GM18870 (cell line): ENCODE results near the gene GJB5.
"Not testable (repeated sequence)": the region's sequence is repeated elsewhere in the genome, so short reads cannot be mapped to it uniquely, and the experiment has no call there.

Experiments
- ATAC-seq: cut with Tn5 transposase; IDR thresholded peaks from one replicate; pipeline ENCODE4 v1.9.1; 2021; ENCODE audit warnings: moderate library complexity; ENCODE audit not compliant: unreplicated experiment

Gene GJB5

DNA sequence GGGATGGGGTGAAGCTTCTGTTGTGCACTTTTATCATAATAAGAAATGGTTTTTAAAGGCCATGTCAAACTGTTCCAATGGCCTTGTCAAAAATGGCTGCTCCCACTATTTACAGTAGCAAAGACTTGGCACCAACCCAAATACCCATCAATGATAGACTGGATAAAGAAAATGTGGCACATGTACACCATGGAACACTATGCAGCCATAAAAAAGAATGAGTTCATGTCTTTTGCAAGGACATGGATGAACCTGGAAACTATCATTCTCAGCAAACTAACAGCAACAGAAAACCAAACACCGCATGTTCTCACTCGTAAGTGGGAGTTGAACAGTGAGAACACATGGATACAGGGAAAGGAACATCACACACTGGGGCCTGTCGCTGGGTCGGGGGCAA lies 18.3 kb downstream of the GJB5 start:
- not testable (repeated sequence) for ATAC-seq

DNA sequence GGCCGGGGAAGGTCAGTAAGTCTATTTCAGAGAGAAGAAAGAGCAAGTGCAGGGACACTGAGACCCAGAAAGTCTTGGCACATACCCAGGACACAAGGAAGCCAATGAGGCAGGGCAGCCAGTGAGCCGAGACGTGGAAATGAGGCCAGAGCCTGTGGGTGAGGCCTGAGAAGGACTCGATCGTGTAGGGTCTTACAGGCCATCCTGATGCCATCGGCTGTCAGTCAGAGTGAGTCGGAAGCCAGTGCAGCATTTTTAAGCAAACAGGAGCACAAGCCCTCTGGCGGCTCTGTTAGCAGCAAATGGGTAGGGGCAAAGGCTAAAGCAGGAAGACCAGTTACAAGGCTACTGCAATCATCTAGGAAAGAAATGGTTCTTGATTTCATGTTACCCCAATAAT lies 20.1 kb downstream of the GJB5 start:
- no peak for ATAC-seq

GRCh38 chr1:34776911-34777310 lies 22.1 kb downstream of the GJB5 start:
- ATAC-seq = no peak

DNA sequence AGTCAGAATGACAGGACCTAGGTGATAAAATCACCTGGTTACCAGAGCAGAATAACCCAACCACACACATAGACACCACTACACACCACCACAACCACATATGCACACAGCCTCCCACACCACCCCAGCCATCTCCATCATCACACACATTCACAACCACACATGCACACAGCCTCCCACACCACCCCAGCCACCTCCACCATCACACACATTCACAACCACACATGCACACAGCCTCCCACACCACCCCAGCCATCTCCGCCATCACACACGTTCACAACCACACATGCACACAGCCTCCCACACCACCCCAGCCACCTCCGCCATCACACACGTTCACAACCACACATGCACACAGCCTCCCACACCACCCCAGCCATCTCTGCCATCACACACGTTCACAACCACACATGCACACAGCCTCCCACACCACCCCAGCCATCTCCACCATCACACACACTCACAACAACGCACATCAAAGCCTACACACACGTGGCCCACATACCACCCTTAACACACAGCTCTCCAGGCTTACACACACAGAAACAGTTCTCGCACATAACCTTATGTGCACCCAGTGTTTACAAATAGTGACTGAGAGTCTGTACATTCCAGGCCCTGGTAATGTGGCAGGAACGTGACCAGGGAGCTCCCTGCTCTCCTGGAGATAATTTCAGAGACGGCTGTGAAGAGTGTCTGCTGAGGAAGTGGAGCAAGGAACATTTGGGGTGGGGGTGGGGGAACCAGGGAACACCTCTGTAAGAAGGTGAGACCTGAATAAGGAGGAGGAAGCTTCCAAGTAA lies 22.9 kb downstream of the GJB5 start:
- no peak for ATAC-seq

GRCh38 chr1:34778381-34778780 lies 23.5 kb downstream of the GJB5 start:
- ATAC-seq = no peak

DNA sequence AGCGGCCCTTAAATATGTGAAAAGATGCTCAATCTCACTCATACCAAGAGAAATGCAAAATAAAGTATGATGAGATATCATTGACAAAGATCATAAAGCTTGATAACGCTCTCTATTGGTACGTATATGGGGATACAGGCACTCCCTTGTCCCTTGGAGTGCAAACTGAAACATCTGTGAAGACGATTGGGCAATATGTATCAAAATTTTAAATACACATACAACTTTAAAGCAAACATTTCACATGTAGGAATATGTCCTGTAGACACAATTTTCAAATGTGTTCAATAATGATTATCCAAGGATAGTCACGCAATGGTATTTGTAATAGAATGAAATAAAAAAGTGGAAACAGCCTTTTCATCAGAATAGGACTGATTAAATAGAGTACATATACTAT lies 24.2 kb downstream of the GJB5 start:
- ATAC-seq = no peak

GRCh38 chr1:34779526-34779925 lies 24.7 kb downstream of the GJB5 start:
- ATAC-seq = no peak

GRCh38 chr1:34779962-34780361 lies 25.1 kb downstream of the GJB5 start:
- ATAC-seq = no peak

- ATAC-seq = no peak
These were observed 25.7 kb downstream of the GJB5 start for GRCh38 chr1:34780528-34780927.

- no peak for ATAC-seq
These were observed 26.4 kb downstream of the GJB5 start, which contains the start of gene GJB3 for GRCh38 chr1:34781071-34781843. TSS of gene GJB3 (plus strand) at chr1:34781214. CDS start at chr1:34784763, 3,549 bp downstream.

- no peak for ATAC-seq
These were observed 27.1 kb downstream of the GJB5 start for GRCh38 chr1:34781844-34782391.

GRCh38 chr1:34784751-34785221 lies 29.9 kb downstream of the GJB5 start:
- no peak for ATAC-seq

GRCh38 chr1:34785231-34785874 lies 30.5 kb downstream of the GJB5 start:
- no peak for ATAC-seq

DNA sequence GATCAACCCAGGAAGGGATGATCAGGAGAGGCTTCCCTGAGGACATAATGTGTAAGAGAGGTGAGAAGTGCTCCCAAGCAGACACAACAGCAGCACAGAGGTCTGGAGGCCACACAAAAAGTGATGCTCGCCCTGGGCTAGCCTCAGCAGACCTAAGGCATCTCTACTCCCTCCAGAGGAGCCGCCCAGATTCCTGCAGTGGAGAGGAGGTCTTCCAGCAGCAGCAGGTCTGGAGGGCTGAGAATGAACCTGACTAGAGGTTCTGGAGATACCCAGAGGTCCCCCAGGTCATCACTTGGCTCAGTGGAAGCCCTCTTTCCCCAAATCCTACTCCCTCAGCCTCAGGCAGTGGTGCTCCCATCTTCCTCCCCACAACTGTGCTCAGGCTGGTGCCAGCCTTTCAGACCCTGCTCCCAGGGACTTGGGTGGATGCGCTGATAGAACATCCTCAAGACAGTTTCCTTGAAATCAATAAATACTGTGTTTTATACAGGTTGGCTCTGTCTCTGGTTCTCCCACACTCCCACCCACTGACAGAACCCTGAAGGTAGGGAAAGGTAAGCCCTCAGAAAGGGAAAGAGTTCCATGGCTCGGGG lies 31.1 kb downstream of the GJB5 start:
- no peak for ATAC-seq

- ATAC-seq = no peak
These were observed 31.9 kb downstream of the GJB5 start for GRCh38 chr1:34786521-34787325.

- ATAC-seq = no peak
These were observed 32.9 kb downstream of the GJB5 start for GRCh38 chr1:34787461-34788420.

DNA sequence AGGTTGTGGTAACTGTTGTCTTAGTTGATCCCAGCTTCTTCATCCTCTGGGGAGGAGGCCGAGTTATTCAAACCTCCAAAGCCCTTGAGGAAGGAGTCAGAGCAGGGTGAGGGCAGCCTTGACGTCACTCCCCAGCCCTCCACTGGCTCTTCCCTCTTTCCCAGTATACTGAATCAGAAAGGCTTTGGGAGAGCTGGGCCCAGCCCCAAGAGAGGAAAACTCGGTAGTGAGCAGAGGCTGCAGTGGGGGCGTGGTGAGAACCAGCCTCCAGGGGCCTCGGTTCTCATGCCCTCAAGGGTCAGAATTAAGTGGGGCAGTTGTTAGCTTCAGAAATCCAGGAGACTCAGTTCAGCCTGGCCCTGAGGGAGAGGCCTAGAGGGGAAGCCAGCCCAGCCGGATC lies 36.1 kb downstream of the GJB5 start:
- ATAC-seq = no peak

DNA sequence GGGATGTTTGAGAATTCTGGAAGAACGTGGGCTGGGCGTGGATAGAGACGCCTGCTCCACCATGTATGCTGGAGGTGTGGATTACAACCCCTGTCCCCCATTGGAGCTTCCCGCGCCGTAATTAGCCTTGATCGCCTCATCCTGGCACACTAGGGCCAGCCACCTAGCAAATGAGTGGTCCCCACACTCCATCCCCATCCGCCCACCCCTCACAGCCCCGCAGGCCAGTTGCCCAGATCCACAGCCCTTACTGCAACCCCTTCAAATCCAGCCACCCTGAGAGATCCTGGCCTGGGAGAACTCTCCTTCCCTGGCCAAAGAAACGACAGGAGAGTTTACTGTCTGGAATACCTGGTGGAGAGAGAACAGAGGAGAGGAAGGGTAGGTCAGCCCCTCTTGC lies 37.6 kb downstream of the GJB5 start:
- no peak for ATAC-seq
